HEK293 (cell line): ENCODE results near the gene SLC44A1.

Experiments
- CTCF ChIA-PET: fragments of 350-600 bp; formaldehyde crosslinking; extraction: SDS; loops from one replicate; lab custom pipeline; 2021; ENCODE audit warnings: antibody characterized with exemption; lab: Yijun Ruan, JAX
- POLR2A ChIA-PET: fragments of 300-600 bp; formaldehyde crosslinking; extraction: SDS; loops from one replicate; lab custom pipeline; 2020; ENCODE audit warnings: antibody characterized with exemption, inconsistent platforms; lab: Yijun Ruan, JAX
- H3K27ac ChIP-seq: fragments of 200-500 bp; sonication (Bioruptor generic); 2 replicates; pipeline ENCODE4 v1.5.1; 2014; ENCODE audit warnings: low read depth, low read length, control low read depth, inconsistent platforms; ENCODE audit errors: extremely low read depth
- H3K36me3 ChIP-seq, 2 experiments: fragments of 200-500 bp in 1 of 2; sonication (Bioruptor generic) in 1 of 2; 1 replicate in 1 of 2; 2 replicates in 1 of 2; pipeline ENCODE4 v1.5.1; 2014 to 2017; ENCODE audit warnings: inconsistent platforms in 2 of 2, low read length in 2 of 2; ENCODE audit not compliant: control insufficient read depth in 2 of 2, insufficient read depth in 1 of 2
- H3K4me1 ChIP-seq: fragments of 200-500 bp; sonication (Bioruptor generic); 2 replicates; pipeline ENCODE4 v1.5.1; 2014; ENCODE audit warnings: mild to moderate bottlenecking, low read length, inconsistent platforms; ENCODE audit not compliant: control insufficient read depth, insufficient read depth
- H3K4me3 ChIP-seq: 2 replicates; pipeline ENCODE4 v1.5.1; 2011; ENCODE audit warnings: low read depth, mild to moderate bottlenecking, control low read depth, low read length, moderate library complexity
- H3K9me3 ChIP-seq: fragments of 200-500 bp; sonication (Bioruptor generic); 2 replicates; pipeline ENCODE4 v1.5.1; 2014; ENCODE audit warnings: low read depth, low read length, inconsistent platforms; ENCODE audit not compliant: control insufficient read depth, insufficient read depth
- BCL11A ChIP-seq: fragments of 450-650 bp; formaldehyde crosslinking; IDR thresholded peaks from 2 replicates; pipeline ENCODE4 v1.5.1; 2016; ENCODE audit warnings: low read depth, missing biosample characterization, missing genetic modification characterization
- EGR2 ChIP-seq: fragments of 450-650 bp; formaldehyde crosslinking; IDR thresholded peaks from 2 replicates; pipeline ENCODE4 v1.5.1; 2016; ENCODE audit warnings: low read depth, missing biosample characterization, missing genetic modification characterization
- HOXD13 ChIP-seq: sonication (generic); formaldehyde crosslinking; IDR thresholded peaks from 2 replicates; pipeline ENCODE4 v1.8.0; 2022; ENCODE audit warnings: missing genetic modification reagents, borderline replicate concordance
- OSR2 ChIP-seq: fragments of 450-650 bp; formaldehyde crosslinking; IDR thresholded peaks from 2 replicates; pipeline ENCODE4 v1.5.1; 2016; ENCODE audit warnings: missing biosample characterization, missing genetic modification characterization
- RBAK ChIP-seq: fragments of 450-650 bp; formaldehyde crosslinking; IDR thresholded peaks from 2 replicates; pipeline ENCODE4 v1.5.1; 2016; ENCODE audit warnings: missing biosample characterization, missing genetic modification characterization
- SP2 ChIP-seq: fragments of 450-650 bp; formaldehyde crosslinking; IDR thresholded peaks from 2 replicates; pipeline ENCODE4 v1.5.1; 2016; ENCODE audit warnings: missing biosample characterization, missing genetic modification characterization
- SP7 ChIP-seq: fragments of 450-650 bp; formaldehyde crosslinking; IDR thresholded peaks from 2 replicates; pipeline ENCODE4 v1.5.1; 2016; ENCODE audit warnings: missing biosample characterization, missing genetic modification characterization
- ZBTB7A ChIP-seq: fragments of 450-650 bp; formaldehyde crosslinking; IDR thresholded peaks from 2 replicates; pipeline ENCODE4 v1.5.1; 2016; ENCODE audit warnings: low read depth, missing biosample characterization, missing genetic modification characterization
- ZNF121 ChIP-seq: fragments of 450-650 bp; formaldehyde crosslinking; IDR thresholded peaks from 2 replicates; pipeline ENCODE4 v1.5.1; 2016; ENCODE audit warnings: missing biosample characterization, missing genetic modification characterization
- ZNF23 ChIP-seq: fragments of 450-650 bp; formaldehyde crosslinking; IDR thresholded peaks from 2 replicates; pipeline ENCODE4 v1.5.1; 2016; ENCODE audit warnings: missing biosample characterization, missing genetic modification characterization, borderline replicate concordance
- ZNF302 ChIP-seq: fragments of 450-650 bp; formaldehyde crosslinking; IDR thresholded peaks from 2 replicates; pipeline ENCODE4 v1.5.1; 2016; ENCODE audit warnings: missing biosample characterization, missing genetic modification characterization, low read depth
- ZNF350 ChIP-seq: fragments of 450-650 bp; formaldehyde crosslinking; IDR thresholded peaks from 2 replicates; pipeline ENCODE4 v1.5.0; 2017; ENCODE audit warnings: missing biosample characterization, mild to moderate bottlenecking, missing genetic modification characterization
- ZNF585B ChIP-seq: fragments of 450-650 bp; formaldehyde crosslinking; IDR thresholded peaks from 2 replicates; pipeline ENCODE4 v1.5.1; 2016; ENCODE audit warnings: missing biosample characterization, missing genetic modification characterization
- TF ChIP-seq, protein P1 (sequence below): fragments of 450-650 bp; formaldehyde crosslinking; IDR thresholded peaks from 2 replicates; pipeline ENCODE4 v1.5.1; 2017; ENCODE audit warnings: missing biosample characterization, missing genetic modification characterization
- TF ChIP-seq, protein P2 (sequence below): fragments of 450-650 bp; formaldehyde crosslinking; IDR thresholded peaks from 2 replicates; pipeline ENCODE4 v1.5.1; 2016; ENCODE audit warnings: missing biosample characterization, missing genetic modification characterization
- TF ChIP-seq, protein P3 (sequence below): fragments of 450-650 bp; formaldehyde crosslinking; IDR thresholded peaks from 2 replicates; pipeline ENCODE4 v1.5.1; 2016; ENCODE audit warnings: missing biosample characterization, missing genetic modification characterization
- TF ChIP-seq, protein P4 (sequence below): fragments of 450-650 bp; formaldehyde crosslinking; IDR thresholded peaks from 2 replicates; pipeline ENCODE4 v1.5.1; 2016; ENCODE audit warnings: missing biosample characterization, missing genetic modification characterization, borderline replicate concordance

Gene SLC44A1

DNA sequence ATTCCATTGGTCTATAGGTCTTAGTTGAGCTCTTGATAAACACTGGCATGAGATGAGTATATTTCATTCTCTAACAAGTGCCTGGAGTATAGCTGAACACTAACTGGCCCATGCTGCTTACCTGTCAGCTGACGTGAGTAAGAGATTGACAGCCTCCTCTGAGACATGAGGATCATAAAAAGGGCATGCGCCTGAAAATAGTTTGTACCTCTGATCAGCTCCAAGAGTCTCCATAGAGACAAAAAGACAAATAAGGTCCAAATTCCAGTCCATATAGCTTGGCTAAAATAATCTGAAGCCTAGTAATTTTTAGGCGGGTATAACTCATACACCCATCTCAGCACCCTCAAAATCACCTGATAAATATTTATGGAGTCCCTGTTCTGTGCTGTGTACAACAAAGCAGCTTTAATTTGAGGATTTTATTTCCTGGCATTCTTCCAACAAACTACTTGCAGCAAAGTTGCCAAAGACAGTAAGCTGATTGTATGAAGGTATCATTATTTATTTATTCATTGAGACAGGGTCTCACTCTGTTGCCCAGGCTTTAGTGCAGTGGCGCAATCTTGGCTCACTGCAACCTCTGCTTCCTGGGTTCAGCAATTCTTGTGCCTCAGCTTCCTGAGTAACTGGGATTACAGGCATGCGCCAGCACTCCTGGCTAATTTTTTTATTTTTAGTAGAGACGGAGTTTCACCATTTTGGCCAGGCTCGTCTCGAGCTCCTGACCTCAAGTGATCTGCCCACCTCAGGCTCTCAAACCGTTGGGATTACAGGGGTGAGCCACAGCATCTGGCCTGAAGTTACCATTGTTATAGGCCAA, 187.2 kb downstream of the SLC44A1 start:
- POLR2A ChIA-PET, result no interaction called here
- Histone ChIP-seq H3K9me3 (no peaks in the 10 kb centered on the region), H3K27ac (no peak overlapping the region), H3K36me3 (no peaks in the 10 kb centered on the region)
- CTCF ChIA-PET, result interaction anchor here (0.6 to 4.1 kb wide), 4 partner anchors 14 to 689 kb away, joined by 3 to 16 read pairs (median 6); no protein-coding TSS in a partner anchor
- no peak for TF ChIP-seq ZBTB7A
- no peak for TF ChIP-seq HOXD13 (CRISPR knock-in tag)
- TF ChIP-seq, protein P1, sequence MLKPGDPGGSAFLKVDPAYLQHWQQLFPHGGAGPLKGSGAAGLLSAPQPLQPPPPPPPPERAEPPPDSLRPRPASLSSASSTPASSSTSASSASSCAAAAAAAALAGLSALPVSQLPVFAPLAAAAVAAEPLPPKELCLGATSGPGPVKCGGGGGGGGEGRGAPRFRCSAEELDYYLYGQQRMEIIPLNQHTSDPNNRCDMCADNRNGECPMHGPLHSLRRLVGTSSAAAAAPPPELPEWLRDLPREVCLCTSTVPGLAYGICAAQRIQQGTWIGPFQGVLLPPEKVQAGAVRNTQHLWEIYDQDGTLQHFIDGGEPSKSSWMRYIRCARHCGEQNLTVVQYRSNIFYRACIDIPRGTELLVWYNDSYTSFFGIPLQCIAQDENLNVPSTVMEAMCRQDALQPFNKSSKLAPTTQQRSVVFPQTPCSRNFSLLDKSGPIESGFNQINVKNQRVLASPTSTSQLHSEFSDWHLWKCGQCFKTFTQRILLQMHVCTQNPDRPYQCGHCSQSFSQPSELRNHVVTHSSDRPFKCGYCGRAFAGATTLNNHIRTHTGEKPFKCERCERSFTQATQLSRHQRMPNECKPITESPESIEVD (tag by site-specific recombination), result no peak
- TF ChIP-seq SP2, result no peak
- no peak for TF ChIP-seq ZNF302 (tag by site-specific recombination)
- TF ChIP-seq OSR2 (tag by site-specific recombination), result no peak
- TF ChIP-seq SP7 (tag by site-specific recombination), result no peak
- TF ChIP-seq ZNF585B, result no peak
- TF ChIP-seq, protein P2, sequence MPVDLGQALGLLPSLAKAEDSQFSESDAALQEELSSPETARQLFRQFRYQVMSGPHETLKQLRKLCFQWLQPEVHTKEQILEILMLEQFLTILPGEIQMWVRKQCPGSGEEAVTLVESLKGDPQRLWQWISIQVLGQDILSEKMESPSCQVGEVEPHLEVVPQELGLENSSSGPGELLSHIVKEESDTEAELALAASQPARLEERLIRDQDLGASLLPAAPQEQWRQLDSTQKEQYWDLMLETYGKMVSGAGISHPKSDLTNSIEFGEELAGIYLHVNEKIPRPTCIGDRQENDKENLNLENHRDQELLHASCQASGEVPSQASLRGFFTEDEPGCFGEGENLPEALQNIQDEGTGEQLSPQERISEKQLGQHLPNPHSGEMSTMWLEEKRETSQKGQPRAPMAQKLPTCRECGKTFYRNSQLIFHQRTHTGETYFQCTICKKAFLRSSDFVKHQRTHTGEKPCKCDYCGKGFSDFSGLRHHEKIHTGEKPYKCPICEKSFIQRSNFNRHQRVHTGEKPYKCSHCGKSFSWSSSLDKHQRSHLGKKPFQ (tag by site-specific recombination), result no peak
- TF ChIP-seq, protein P3, sequence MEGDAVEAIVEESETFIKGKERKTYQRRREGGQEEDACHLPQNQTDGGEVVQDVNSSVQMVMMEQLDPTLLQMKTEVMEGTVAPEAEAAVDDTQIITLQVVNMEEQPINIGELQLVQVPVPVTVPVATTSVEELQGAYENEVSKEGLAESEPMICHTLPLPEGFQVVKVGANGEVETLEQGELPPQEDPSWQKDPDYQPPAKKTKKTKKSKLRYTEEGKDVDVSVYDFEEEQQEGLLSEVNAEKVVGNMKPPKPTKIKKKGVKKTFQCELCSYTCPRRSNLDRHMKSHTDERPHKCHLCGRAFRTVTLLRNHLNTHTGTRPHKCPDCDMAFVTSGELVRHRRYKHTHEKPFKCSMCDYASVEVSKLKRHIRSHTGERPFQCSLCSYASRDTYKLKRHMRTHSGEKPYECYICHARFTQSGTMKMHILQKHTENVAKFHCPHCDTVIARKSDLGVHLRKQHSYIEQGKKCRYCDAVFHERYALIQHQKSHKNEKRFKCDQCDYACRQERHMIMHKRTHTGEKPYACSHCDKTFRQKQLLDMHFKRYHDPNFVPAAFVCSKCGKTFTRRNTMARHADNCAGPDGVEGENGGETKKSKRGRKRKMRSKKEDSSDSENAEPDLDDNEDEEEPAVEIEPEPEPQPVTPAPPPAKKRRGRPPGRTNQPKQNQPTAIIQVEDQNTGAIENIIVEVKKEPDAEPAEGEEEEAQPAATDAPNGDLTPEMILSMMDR (tag by site-specific recombination), result no peak
- TF ChIP-seq, protein P4, sequence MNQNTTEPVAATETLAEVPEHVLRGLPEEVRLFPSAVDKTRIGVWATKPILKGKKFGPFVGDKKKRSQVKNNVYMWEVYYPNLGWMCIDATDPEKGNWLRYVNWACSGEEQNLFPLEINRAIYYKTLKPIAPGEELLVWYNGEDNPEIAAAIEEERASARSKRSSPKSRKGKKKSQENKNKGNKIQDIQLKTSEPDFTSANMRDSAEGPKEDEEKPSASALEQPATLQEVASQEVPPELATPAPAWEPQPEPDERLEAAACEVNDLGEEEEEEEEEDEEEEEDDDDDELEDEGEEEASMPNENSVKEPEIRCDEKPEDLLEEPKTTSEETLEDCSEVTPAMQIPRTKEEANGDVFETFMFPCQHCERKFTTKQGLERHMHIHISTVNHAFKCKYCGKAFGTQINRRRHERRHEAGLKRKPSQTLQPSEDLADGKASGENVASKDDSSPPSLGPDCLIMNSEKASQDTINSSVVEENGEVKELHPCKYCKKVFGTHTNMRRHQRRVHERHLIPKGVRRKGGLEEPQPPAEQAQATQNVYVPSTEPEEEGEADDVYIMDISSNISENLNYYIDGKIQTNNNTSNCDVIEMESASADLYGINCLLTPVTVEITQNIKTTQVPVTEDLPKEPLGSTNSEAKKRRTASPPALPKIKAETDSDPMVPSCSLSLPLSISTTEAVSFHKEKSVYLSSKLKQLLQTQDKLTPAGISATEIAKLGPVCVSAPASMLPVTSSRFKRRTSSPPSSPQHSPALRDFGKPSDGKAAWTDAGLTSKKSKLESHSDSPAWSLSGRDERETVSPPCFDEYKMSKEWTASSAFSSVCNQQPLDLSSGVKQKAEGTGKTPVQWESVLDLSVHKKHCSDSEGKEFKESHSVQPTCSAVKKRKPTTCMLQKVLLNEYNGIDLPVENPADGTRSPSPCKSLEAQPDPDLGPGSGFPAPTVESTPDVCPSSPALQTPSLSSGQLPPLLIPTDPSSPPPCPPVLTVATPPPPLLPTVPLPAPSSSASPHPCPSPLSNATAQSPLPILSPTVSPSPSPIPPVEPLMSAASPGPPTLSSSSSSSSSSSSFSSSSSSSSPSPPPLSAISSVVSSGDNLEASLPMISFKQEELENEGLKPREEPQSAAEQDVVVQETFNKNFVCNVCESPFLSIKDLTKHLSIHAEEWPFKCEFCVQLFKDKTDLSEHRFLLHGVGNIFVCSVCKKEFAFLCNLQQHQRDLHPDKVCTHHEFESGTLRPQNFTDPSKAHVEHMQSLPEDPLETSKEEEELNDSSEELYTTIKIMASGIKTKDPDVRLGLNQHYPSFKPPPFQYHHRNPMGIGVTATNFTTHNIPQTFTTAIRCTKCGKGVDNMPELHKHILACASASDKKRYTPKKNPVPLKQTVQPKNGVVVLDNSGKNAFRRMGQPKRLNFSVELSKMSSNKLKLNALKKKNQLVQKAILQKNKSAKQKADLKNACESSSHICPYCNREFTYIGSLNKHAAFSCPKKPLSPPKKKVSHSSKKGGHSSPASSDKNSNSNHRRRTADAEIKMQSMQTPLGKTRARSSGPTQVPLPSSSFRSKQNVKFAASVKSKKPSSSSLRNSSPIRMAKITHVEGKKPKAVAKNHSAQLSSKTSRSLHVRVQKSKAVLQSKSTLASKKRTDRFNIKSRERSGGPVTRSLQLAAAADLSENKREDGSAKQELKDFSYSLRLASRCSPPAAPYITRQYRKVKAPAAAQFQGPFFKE, result no peak
- TF ChIP-seq BCL11A (tag by site-specific recombination), result no peak
- no peak for TF ChIP-seq ZNF121 (tag by site-specific recombination)
- TF ChIP-seq ZNF23 (tag by site-specific recombination), result no peak
- no peak for TF ChIP-seq EGR2 (tag by site-specific recombination)
- no peak for TF ChIP-seq ZNF350 (tag by site-specific recombination)
- TF ChIP-seq RBAK (tag by site-specific recombination), result no peak
- TF ChIP-seq, all 188 proteins: peak for 0
- Histone ChIP-seq H3K4me3 (no peak overlapping the region), H3K4me1 (no peaks in the 10 kb centered on the region)
